Stimulated activated CD8-positive, alpha-beta memory T cell treated with anti-CD3 and anti-CD28 coated beads, Interleukin-12 subunit alpha, Interleukin-12 subunit beta, amount 100 ng/mL, for 24 hours (primary cell): ENCODE measurements around the gene COL5A1.

Experiments used
- DNase-seq: peaks from one replicate; pipeline ENCODE4 v3.0.0-alpha.2; 2020; ENCODE audit errors: extremely low read depth

Gene COL5A1

DNA sequence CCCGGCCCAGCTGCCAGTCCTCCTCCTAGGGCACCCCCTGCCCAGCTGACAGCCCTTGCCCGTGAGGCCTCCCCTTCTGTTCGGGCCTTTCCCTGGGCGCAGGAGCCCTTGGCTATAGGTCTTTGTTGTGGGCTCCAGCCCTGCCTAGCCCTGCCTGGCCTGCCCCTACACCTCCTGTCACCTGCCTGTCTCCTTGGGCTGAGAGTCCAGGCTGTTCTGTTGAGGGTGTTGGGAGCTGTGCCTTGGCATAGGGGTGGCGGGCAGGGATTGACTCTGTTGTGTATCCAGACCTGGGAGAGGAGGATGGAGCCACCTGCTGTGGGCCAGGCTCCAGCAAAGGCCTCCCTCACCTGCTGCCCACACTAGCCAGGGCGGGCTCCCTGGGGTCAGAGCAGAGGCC lies 250.6 kb downstream of the COL5A1 start:
- no peak for DNase-seq

- no peak for DNase-seq
Observed at GRCh38 chr9:134892820-134893420, 251.3 kb downstream of the COL5A1 start.
